ENCODE results near the gene NDST4.

Gene NDST4

GRCh38 chr4:115121351-115122043, 8.1 kb upstream of the NDST4 start:
- no peak overlapping the region for H3K4me3 ChIP-seq (ENCODE audit: low read length in 2 of 2)
- H3K9ac ChIP-seq (ENCODE audit: low read length in 2 of 2) = no peak overlapping the region
- no peak overlapping the region for H3K27ac ChIP-seq (ENCODE audit: low read length)
- H3K9me3 ChIP-seq (ENCODE audit: control insufficient read depth in 2 of 2, low read length in 2 of 2) = no peaks in the 10 kb centered on the region
- no peaks in the 10 kb centered on the region for H3K36me3 ChIP-seq (ENCODE audit: control insufficient read depth in 2 of 2, insufficient read depth in 2 of 2, low read length in 2 of 2)
- H3K4me1 ChIP-seq (ENCODE audit: control insufficient read depth, insufficient read depth, low read length) = no peaks in the 10 kb centered on the region
- no peaks in the 10 kb centered on the region for H3K27me3 ChIP-seq (ENCODE audit: control insufficient read depth in 1 of 2, insufficient read depth in 2 of 2, low read length in 2 of 2)

DNA sequence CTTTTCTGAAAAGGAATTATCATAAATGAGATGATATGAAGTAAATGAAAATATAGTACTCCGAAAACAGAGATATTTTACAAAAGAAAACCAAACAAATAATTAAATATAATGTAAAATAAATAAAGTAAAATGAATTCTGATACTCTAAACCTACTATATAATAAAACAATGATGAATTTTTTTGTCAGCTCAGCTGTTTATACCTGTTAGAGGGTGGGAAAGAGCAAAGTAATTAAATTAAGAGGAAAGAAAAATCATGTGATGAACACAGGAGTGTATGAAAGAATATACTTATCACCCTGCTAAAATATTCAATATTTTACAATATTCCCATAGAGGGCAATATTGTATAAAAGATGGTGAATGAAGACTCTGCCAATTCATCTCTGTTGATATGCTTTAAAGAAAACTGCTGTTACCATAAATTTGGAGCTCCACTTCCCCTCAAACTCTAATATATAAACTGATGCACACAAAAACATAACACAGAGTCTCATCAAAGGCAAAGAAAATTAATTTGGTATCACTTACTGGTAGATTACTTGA, 6.5 kb upstream of the NDST4 start:
- Histone ChIP-seq H3K9me3 (ENCODE audit: control insufficient read depth in 2 of 2, low read length in 2 of 2) (no peaks in the 10 kb centered on the region), H3K27ac (ENCODE audit: low read length) (no peak overlapping the region), H3K4me3 (ENCODE audit: low read length in 2 of 2) (no peak overlapping the region), H3K36me3 (ENCODE audit: control insufficient read depth in 2 of 2, insufficient read depth in 2 of 2, low read length in 2 of 2) (no peaks in the 10 kb centered on the region), H3K9ac (ENCODE audit: low read length in 2 of 2) (no peak overlapping the region), H3K27me3 (ENCODE audit: control insufficient read depth in 1 of 2, insufficient read depth in 2 of 2, low read length in 2 of 2) (no peaks in the 10 kb centered on the region), H3K4me1 (ENCODE audit: control insufficient read depth, insufficient read depth, low read length) (no peaks in the 10 kb centered on the region)

DNA sequence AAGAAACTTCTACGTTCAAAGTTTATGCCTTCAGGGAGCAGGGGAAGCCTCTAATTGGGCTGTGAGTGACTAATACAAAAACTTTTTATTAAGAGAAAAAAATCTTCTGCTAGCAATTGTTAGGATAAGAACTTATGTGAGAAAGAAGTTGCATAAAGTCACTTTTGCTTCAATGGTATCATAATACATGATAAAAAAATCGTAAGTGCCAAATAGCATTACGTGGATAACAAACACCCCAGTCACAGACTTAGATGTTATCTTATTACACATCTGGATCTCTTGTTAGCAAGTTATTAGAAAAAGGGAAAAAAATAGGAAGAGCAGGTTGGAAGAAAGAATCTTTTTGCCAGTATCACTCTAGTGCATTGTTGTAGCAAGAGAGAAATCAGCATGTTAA, 4.2 kb upstream of the NDST4 start:
- no peak overlapping the region for H3K27ac ChIP-seq (ENCODE audit: low read length)
- no peak overlapping the region for H3K4me3 ChIP-seq (ENCODE audit: low read length in 2 of 2)
- no peak overlapping the region for H3K9ac ChIP-seq (ENCODE audit: low read length in 2 of 2)
- no peaks in the 10 kb centered on the region for H3K27me3 ChIP-seq (ENCODE audit: control insufficient read depth in 1 of 2, insufficient read depth in 2 of 2, low read length in 2 of 2)
- H3K9me3 ChIP-seq (ENCODE audit: control insufficient read depth in 2 of 2, low read length in 2 of 2) = no peaks in the 10 kb centered on the region
- no peaks in the 10 kb centered on the region for H3K4me1 ChIP-seq (ENCODE audit: control insufficient read depth, insufficient read depth, low read length)
- H3K36me3 ChIP-seq (ENCODE audit: control insufficient read depth in 2 of 2, insufficient read depth in 2 of 2, low read length in 2 of 2) = no peaks in the 10 kb centered on the region

- no peaks in the 10 kb centered on the region for H3K4me1 ChIP-seq (ENCODE audit: control insufficient read depth, insufficient read depth, low read length)
- no peaks in the 10 kb centered on the region for H3K27me3 ChIP-seq (ENCODE audit: control insufficient read depth in 1 of 2, insufficient read depth in 2 of 2, low read length in 2 of 2)
- no peaks in the 10 kb centered on the region for H3K9me3 ChIP-seq (ENCODE audit: control insufficient read depth in 2 of 2, low read length in 2 of 2)
- no peak overlapping the region for H3K27ac ChIP-seq (ENCODE audit: low read length)
- H3K36me3 ChIP-seq (ENCODE audit: control insufficient read depth in 2 of 2, insufficient read depth in 2 of 2, low read length in 2 of 2) = no peaks in the 10 kb centered on the region
- no peak overlapping the region for H3K4me3 ChIP-seq (ENCODE audit: low read length in 2 of 2)
- no peak overlapping the region for H3K9ac ChIP-seq (ENCODE audit: low read length in 2 of 2)
Observed at GRCh38 chr4:115110191-115111181, 2.9 kb downstream of the NDST4 start.

- no peaks in the 10 kb centered on the region for H3K4me1 ChIP-seq (ENCODE audit: control insufficient read depth, insufficient read depth, low read length)
- H3K4me3 ChIP-seq (ENCODE audit: low read length in 2 of 2) = no peak overlapping the region
- no peaks in the 10 kb centered on the region for H3K9me3 ChIP-seq (ENCODE audit: control insufficient read depth in 2 of 2, low read length in 2 of 2)
- H3K36me3 ChIP-seq (ENCODE audit: control insufficient read depth in 2 of 2, insufficient read depth in 2 of 2, low read length in 2 of 2) = no peaks in the 10 kb centered on the region
- H3K27ac ChIP-seq (ENCODE audit: low read length) = no peak overlapping the region
- no peaks in the 10 kb centered on the region for H3K27me3 ChIP-seq (ENCODE audit: control insufficient read depth in 1 of 2, insufficient read depth in 2 of 2, low read length in 2 of 2)
- H3K9ac ChIP-seq (ENCODE audit: low read length in 2 of 2) = no peak overlapping the region
Observed at GRCh38 chr4:115108850-115109249, 4.6 kb downstream of the NDST4 start.

GRCh38 chr4:115107411-115107810, 6.0 kb downstream of the NDST4 start:
- Histone ChIP-seq H3K27me3 (ENCODE audit: control insufficient read depth in 1 of 2, insufficient read depth in 2 of 2, low read length in 2 of 2) (no peaks in the 10 kb centered on the region), H3K9me3 (ENCODE audit: control insufficient read depth in 2 of 2, low read length in 2 of 2) (no peaks in the 10 kb centered on the region), H3K9ac (ENCODE audit: low read length in 2 of 2) (no peak overlapping the region), H3K36me3 (ENCODE audit: control insufficient read depth in 2 of 2, insufficient read depth in 2 of 2, low read length in 2 of 2) (no peaks in the 10 kb centered on the region), H3K27ac (ENCODE audit: low read length) (no peak overlapping the region), H3K4me3 (ENCODE audit: low read length in 2 of 2) (no peak overlapping the region), H3K4me1 (ENCODE audit: control insufficient read depth, insufficient read depth, low read length) (no peaks in the 10 kb centered on the region)

DNA sequence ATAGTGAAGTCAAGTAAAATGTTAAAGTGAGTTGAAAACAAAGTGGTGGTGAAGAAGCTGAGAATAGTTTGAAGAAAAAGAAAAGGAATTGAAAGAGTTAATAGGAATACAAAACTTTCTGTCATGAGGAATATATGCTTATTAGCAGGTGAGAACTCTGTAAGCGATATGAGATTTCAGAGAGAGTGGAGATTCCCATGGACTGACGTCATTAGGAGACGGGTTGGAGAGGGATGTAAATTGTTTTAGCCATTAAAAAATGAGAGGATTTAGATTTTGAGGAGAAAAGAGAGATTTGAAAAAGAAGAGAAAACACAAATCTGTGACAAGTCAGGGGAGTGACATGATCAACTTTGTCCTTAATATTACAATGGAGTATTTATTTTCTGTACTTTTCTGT, 11.7 kb downstream of the NDST4 start:
- Histone ChIP-seq H3K9ac (ENCODE audit: low read length in 2 of 2) (no peak overlapping the region), H3K27ac (ENCODE audit: low read length) (no peak overlapping the region), H3K27me3 (ENCODE audit: control insufficient read depth in 1 of 2, insufficient read depth in 2 of 2, low read length in 2 of 2) (no peaks in the 10 kb centered on the region), H3K4me3 (ENCODE audit: low read length in 2 of 2) (no peak overlapping the region), H3K9me3 (ENCODE audit: control insufficient read depth in 2 of 2, low read length in 2 of 2) (no peaks in the 10 kb centered on the region), H3K4me1 (ENCODE audit: control insufficient read depth, insufficient read depth, low read length) (no peaks in the 10 kb centered on the region), H3K36me3 (ENCODE audit: control insufficient read depth in 2 of 2, insufficient read depth in 2 of 2, low read length in 2 of 2) (no peaks in the 10 kb centered on the region)

- Histone ChIP-seq H3K27ac (ENCODE audit: low read length) (no peak overlapping the region), H3K36me3 (ENCODE audit: control insufficient read depth in 2 of 2, insufficient read depth in 2 of 2, low read length in 2 of 2) (no peaks in the 10 kb centered on the region), H3K27me3 (ENCODE audit: control insufficient read depth in 1 of 2, insufficient read depth in 2 of 2, low read length in 2 of 2) (no peaks in the 10 kb centered on the region), H3K4me3 (ENCODE audit: low read length in 2 of 2) (no peak overlapping the region), H3K9me3 (ENCODE audit: control insufficient read depth in 2 of 2, low read length in 2 of 2) (no peaks in the 10 kb centered on the region), H3K4me1 (ENCODE audit: control insufficient read depth, insufficient read depth, low read length) (no peaks in the 10 kb centered on the region), H3K9ac (ENCODE audit: low read length in 2 of 2) (no peak overlapping the region)
Observed at GRCh38 chr4:115090483-115091075, 22.8 kb downstream of the NDST4 start.

- Histone ChIP-seq H3K4me3 (ENCODE audit: low read length in 2 of 2) (no peak overlapping the region), H3K36me3 (ENCODE audit: control insufficient read depth in 2 of 2, insufficient read depth in 2 of 2, low read length in 2 of 2) (no peaks in the 10 kb centered on the region), H3K27me3 (ENCODE audit: control insufficient read depth in 1 of 2, insufficient read depth in 2 of 2, low read length in 2 of 2) (no peaks in the 10 kb centered on the region), H3K9me3 (ENCODE audit: control insufficient read depth in 2 of 2, low read length in 2 of 2) (no peaks in the 10 kb centered on the region), H3K27ac (ENCODE audit: low read length) (no peak overlapping the region), H3K4me1 (ENCODE audit: control insufficient read depth, insufficient read depth, low read length) (no peaks in the 10 kb centered on the region), H3K9ac (ENCODE audit: low read length in 2 of 2) (no peak overlapping the region)
Observed at GRCh38 chr4:115082633-115083032, 30.8 kb downstream of the NDST4 start.

GRCh38 chr4:115076691-115077090, 36.7 kb downstream of the NDST4 start:
- Histone ChIP-seq H3K4me3 (ENCODE audit: low read length in 2 of 2) (no peak overlapping the region), H3K36me3 (ENCODE audit: control insufficient read depth in 2 of 2, insufficient read depth in 2 of 2, low read length in 2 of 2) (no peaks in the 10 kb centered on the region), H3K27me3 (ENCODE audit: control insufficient read depth in 1 of 2, insufficient read depth in 2 of 2, low read length in 2 of 2) (no peaks in the 10 kb centered on the region), H3K27ac (ENCODE audit: low read length) (no peak overlapping the region), H3K9me3 (ENCODE audit: control insufficient read depth in 2 of 2, low read length in 2 of 2) (no peaks in the 10 kb centered on the region), H3K4me1 (ENCODE audit: control insufficient read depth, insufficient read depth, low read length) (no peaks in the 10 kb centered on the region), H3K9ac (ENCODE audit: low read length in 2 of 2) (no peak overlapping the region)
